ENCODE results near the gene ANO9.

The ANO9 gene

DNA sequence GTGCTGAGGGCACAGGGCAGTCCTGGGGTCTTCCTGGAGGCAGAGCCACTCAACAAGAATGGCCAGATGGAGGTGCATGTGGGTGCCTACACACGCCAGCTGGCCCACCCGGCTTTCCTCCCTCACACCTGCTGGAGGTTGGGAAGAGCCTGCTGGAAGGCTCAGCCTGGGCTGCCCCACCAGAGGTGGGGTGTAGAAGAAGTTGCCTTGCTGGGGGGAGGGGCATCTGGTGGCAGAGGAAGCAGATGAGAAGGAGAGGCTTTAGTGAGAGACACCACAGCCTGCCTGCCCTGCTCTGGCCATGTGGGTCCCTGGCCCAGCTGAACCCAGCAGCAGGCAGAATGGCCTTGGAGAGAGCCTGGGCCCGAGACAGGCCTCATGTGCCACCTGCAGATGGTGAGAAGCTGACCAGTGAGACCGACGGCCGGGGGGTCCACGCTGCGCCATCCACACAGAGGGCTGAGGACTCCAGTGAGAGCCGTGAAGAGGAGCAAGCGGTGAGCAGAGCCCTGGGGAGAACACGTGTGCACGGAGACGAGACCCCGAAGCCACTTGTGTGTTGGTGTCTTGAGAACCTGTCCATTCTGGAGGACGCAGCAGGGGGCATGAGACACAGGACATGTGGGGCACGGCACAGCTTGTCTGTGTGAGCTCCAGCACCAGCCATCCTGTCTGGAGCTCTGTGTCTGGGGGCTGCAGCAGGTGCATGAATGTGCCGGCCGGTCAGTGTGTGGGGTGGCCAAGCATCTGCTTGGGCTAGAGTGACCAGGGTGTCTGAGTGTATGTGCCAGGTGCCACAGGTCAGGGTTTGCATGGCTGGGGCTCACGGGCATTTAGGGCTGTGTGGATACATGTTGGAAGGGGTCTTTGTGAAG lies 69.9 kb downstream of the ANO9 start:
- no peak for DNase-seq (ENCODE audit: low read depth in 2 of 2, low spot score in 1 of 2)

DNA sequence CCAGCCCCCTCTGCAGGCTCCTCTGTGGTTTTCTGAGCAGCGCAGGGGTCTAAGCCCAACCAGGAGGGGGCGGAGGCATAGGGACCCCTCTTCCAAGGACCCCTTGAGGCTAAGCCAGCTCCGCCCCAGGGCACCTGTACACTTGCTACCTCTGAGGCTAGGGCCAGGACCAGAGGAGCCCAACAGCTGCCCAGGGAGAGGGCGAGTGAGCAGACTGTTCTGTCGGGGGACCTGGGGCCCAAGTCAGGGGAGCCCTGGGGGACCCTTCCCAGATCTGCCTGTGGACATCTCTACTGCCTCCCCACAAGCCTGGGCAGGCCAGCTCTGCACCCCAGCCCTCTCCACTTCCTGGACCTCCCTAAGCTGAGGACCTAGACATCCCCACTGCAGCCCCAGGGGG lies 70.8 kb downstream of the ANO9 start:
- no peak for DNase-seq (ENCODE audit: low read depth in 2 of 2, low spot score in 1 of 2)

DNA sequence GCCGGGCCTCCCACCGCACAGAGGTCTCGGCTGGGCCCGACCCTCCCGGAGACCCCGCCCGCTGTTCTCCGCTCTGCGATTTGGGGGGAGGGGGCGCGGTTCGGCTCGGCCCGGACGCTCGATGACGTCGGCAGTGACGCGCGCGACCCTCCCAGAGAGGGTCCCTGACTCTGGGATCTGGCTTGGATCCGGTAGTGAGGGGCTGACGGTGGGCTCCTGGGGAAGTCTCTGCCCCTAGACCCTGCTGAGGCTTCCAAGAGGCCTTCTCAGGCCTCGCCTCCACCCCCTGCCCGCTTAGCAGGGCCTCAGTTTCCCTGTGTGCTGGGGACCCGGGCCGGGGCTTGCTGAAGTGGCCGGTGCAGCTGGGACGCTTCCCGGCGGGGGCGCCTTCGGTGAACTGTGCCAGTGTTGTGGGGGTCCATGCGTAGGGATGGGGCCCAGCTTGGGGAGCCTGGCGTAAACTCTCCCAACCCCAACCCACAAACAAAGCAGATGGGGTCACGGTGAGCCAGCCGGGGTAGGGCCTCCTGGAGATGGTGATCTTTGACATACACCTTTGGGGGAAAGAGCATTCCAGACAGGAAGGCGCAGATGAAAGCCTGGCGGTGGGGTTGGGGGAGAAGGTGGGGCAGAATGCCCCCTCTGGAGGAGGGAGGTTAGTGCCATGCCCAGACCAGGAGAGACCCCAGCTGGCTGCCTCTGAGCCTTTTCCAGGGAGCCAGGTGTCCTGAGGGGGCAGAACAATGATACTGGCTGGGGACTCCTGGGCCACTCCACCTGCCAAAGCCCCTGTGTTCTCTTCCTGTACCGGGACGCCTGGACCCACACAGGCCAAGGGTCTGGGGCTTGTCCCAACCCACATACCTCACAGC lies 71.5 kb downstream of the ANO9 start:
- no peak for DNase-seq (ENCODE audit: low read depth in 2 of 2, low spot score in 1 of 2)

GRCh38 chr11:369336-370018 lies 72.3 kb downstream of the ANO9 start, which contains the start of gene B4GALNT4:
TSS of gene B4GALNT4 (plus strand) at chr11:369499. CDS start at chr11:369804, 305 bp downstream.
- no peak for DNase-seq (ENCODE audit: low read depth in 2 of 2, low spot score in 1 of 2)

DNA sequence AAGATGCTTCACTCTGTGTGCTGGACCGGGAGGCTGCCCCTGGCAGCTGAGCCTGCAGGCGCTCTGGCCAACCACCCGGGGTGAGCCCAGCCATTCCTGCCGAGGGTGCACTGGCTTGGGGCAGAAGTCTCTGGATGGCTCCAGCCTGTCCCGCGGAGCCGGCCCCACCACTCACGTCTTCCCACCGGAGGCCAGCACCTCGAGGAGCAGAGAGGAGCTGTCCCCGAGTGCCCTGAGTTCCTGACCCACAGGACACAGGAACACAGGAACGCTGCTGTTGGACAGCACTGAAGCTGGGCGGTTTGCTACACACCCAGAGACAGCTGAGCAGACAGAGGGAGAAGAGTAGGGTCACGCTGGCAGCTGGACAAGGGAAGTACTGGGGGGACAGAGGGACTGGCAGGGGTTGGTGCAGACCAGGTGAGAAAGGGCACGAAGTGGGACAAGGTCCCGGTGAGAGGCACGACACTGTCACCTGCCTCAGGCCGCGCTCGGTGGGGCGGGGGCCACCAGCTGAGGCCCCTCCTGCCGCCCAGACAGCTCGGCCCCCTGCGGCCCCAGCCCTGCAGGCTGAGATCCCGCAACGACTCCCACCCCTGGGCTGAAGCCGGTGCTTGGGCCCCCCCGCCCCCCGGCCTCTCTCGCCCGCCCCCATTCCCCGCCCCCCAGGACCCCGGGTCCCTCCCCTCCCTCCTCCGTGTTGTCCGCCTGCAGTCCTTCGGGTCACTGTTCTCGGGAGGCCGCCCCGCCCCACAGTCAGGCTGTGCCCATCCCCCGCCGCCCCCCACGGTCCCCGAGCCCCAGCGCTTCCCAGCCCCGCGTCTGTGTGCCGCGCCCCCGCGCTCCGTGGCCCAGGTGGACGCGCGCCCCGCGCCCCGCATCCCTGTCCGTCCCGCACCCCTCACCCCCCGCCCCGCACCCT lies 73.1 kb downstream of the ANO9 start:
- DNase-seq (ENCODE audit: low read depth in 2 of 2, low spot score in 1 of 2): no peak

GRCh38 chr11:367956-368413 lies 73.8 kb downstream of the ANO9 start:
- DNase-seq (ENCODE audit: low read depth in 2 of 2, low spot score in 1 of 2): no peak

Measured in stimulated activated CD8-positive, alpha-beta memory T cell treated with anti-CD3 and anti-CD28 coated beads, Interleukin-4, amount 100 ng/mL, for 1 hour (primary cell).